Gastrocnemius medialis (tissue), 4 donors: ENCODE measurements around the gene LTBP1.

Experiments
- CTCF ChIP-seq, 5 experiments: fragments of 450-650 bp in 3 of 5; fragments of 200-600 bp in 2 of 5; sonication (generic) in 2 of 5; IDR thresholded peaks in 4 of 5; conservative IDR thresholded peaks in 1 of 5; 1 replicate in 4 of 5; 2 replicates in 1 of 5; pipeline ENCODE4 v1.5.1; 2016 to 2019; ENCODE audit warnings: antibody characterized with exemption in 5 of 5, mild to moderate bottlenecking in 3 of 5, moderate library complexity in 3 of 5
- POLR2A ChIP-seq, 2 donors: fragments of 450-650 bp; IDR thresholded peaks; one replicate each; pipeline ENCODE4 v1.6.1; 2017; ENCODE audit warnings: antibody characterized with exemption in 2 of 2, mild to moderate bottlenecking in 2 of 2, moderate library complexity in 2 of 2

- TF ChIP-seq CTCF (IDR thresholded peaks at IDR 0.05 in 4 of 5, conservative IDR thresholded peaks at IDR 0.05 in 1 of 5) (no peak), POLR2A (IDR thresholded peaks at IDR 0.05) (no peak)
Observed at GRCh38 chr2:33409417-33409955, 462.7 kb downstream of the LTBP1 start.
